NOMO-1 treated with dmso at 0.1 percent for 144 hours (cell line): ENCODE measurements around the gene EMC1.
"Not testable (repeated sequence)": the region's sequence is repeated elsewhere in the genome, so short reads cannot be mapped to it uniquely, and the experiment has no call there.

ENCODE experiments used
- DNase-seq: peaks from one replicate; lab custom pipeline; 2025; ENCODE audit not compliant: unreplicated experiment; lab: John Stamatoyannopoulos, UW

Gene EMC1

GRCh38 chr1:19251305-19252196 is at the start of gene EMC1, which contains the start of gene MRTO4:
TSS of gene EMC1 (minus strand) at chr1:19251524. CDS start at chr1:19251509, 15 bp downstream.
TSS of gene MRTO4 (plus strand) at chr1:19251805. CDS start at chr1:19251836, 31 bp downstream.
- DNase-seq: peak; percentile 85

- no peak for DNase-seq
Observed at GRCh38 chr1:19300211-19300610, 48.9 kb upstream of the EMC1 start.

GRCh38 chr1:19294638-19295037 is 43.3 kb upstream of the EMC1 start:
- no peak for DNase-seq

GRCh38 chr1:19289244-19289643 is 37.9 kb upstream of the EMC1 start:
- no peak for DNase-seq

- DNase-seq: peak; percentile 47
Observed at GRCh38 chr1:19288324-19289241, 37.3 kb upstream of the EMC1 start, which contains the start of gene AKR7A3. TSS of gene AKR7A3 (minus strand) at chr1:19288770. CDS start at chr1:19288709, 61 bp downstream.

GRCh38 chr1:19287436-19288185 is 36.3 kb upstream of the EMC1 start:
- no peak for DNase-seq

GRCh38 chr1:19285807-19286206 is 34.5 kb upstream of the EMC1 start:
- not testable (repeated sequence) for DNase-seq

- not testable (repeated sequence) for DNase-seq
Observed at GRCh38 chr1:19285366-19285765, 34.0 kb upstream of the EMC1 start.

GRCh38 chr1:19284881-19285280 is 33.6 kb upstream of the EMC1 start:
- DNase-seq: no peak

- DNase-seq: no peak
Observed at GRCh38 chr1:19283891-19284290, 32.6 kb upstream of the EMC1 start.

- no peak for DNase-seq
Observed at GRCh38 chr1:19274636-19275035, 23.3 kb upstream of the EMC1 start.

GRCh38 chr1:19273844-19274531 is 22.7 kb upstream of the EMC1 start:
- DNase-seq: not testable (repeated sequence)

- DNase-seq: no peak
Observed at GRCh38 chr1:19273106-19273843, 22.0 kb upstream of the EMC1 start.

- no peak for DNase-seq
Observed at GRCh38 chr1:19272064-19272463, 20.7 kb upstream of the EMC1 start.

- DNase-seq: not testable (repeated sequence)
Observed at GRCh38 chr1:19270343-19270730, 19.0 kb upstream of the EMC1 start.

GRCh38 chr1:19269427-19270342 is 18.4 kb upstream of the EMC1 start:
- not testable (repeated sequence) for DNase-seq

GRCh38 chr1:19268445-19268844 is 17.1 kb upstream of the EMC1 start:
- DNase-seq: no peak

- no peak for DNase-seq
Observed at GRCh38 chr1:19262744-19263143, 11.4 kb upstream of the EMC1 start.
